K562 treated with DMSO at 1 percent for 12 hours (cell line): ENCODE measurements around the gene PTRH1. TPM values are rescaled to one million over a fixed set of nuclear protein-coding genes. Genes with fewer than 3 reads are reported as not detected.

Source experiments
- total RNA-seq: library from RNA; unstranded; fragments of 300-600 nt; gene quantifications from 2 replicates; pipeline ENCODE4 v1.2.3, GENCODE V29; 2022; ENCODE audit not compliant: insufficient read depth

The PTRH1 gene
- 14.3 and 14.9 TPM in 2 replicates for total RNA-seq

GRCh38 chr9:127715470-127716337 is at the start of gene PTRH1, which contains the start of gene TTC16:
Gene PTRH1 (minus strand): TSS chr9:127715663. CDS start chr9:127715639, 24 bp downstream.
Gene TTC16 (plus strand): TSS chr9:127716079. CDS start chr9:127716146, 67 bp downstream.

GRCh38 chr9:127734747-127735529 is 19.5 kb upstream of the PTRH1 start, which contains the start of gene TOR2A:
Gene TOR2A (minus strand): TSS chr9:127735294. CDS start chr9:127735270, 24 bp downstream.

GRCh38 chr9:127706836-127707241 is 8.6 kb downstream of the PTRH1 start, which contains the start of gene CFAP157:
Gene CFAP157 (plus strand): TSS chr9:127706988. CDS start chr9:127707032, 44 bp downstream.

Other genes with a start within 250 kb of the PTRH1 start
- gene STXBP1, start 103.4 kb downstream of the PTRH1 start, total RNA-seq = 19.6 and 53.3 TPM in 2 replicates
- 0.38 and 0.65 TPM in 2 replicates for gene CFAP157, start 8.7 kb downstream of the PTRH1 start, total RNA-seq
- not detected in 2 replicates for gene TTC16, start 416 bp upstream of the PTRH1 start, total RNA-seq
- gene TOR2A, start 19.6 kb upstream of the PTRH1 start, total RNA-seq = 95.6 and 97.0 TPM in 2 replicates
- gene SH2D3C, start 63.0 kb upstream of the PTRH1 start, total RNA-seq = 1.6 and 3.8 TPM in 2 replicates
- 49.1 and 83.0 TPM in 2 replicates for gene CDK9, start 70.4 kb upstream of the PTRH1 start, total RNA-seq
- gene FPGS, start 87.2 kb upstream of the PTRH1 start, total RNA-seq = 37.2 and 37.4 TPM in 2 replicates
- 0.85 and 1.2 TPM in 2 replicates for gene ENG, start 139.0 kb upstream of the PTRH1 start, total RNA-seq
- 59.2 and 98.4 TPM in 2 replicates for gene AK1, start 162.0 kb upstream of the PTRH1 start, total RNA-seq
- 14.6 and 15.2 TPM in 2 replicates for gene ST6GALNAC6, start 183.9 kb upstream of the PTRH1 start, total RNA-seq
- 32.4 and 36.8 TPM in 2 replicates for gene ST6GALNAC4, start 201.4 kb upstream of the PTRH1 start, total RNA-seq
- 2.6 and 3.0 TPM in 2 replicates for gene PIP5KL1, start 215.1 kb upstream of the PTRH1 start, total RNA-seq
- 60.5 and 61.1 TPM in 2 replicates for gene DPM2, start 222.2 kb upstream of the PTRH1 start, total RNA-seq